ENCODE results near the gene GNB1.

Gene GNB1

GRCh38 chr1:1779691-1780597, 110.9 kb downstream of the GNB1 start:
- no peak for DNase-seq

GRCh38 chr1:1779320-1779675, 111.6 kb downstream of the GNB1 start:
- no peak for DNase-seq

GRCh38 chr1:1778663-1779319, 112.1 kb downstream of the GNB1 start:
- no peak for DNase-seq

- peak; percentile 2 for DNase-seq
Measured at GRCh38 chr1:1777950-1778662, 112.8 kb downstream of the GNB1 start, which contains the start of gene NADK. NADK (minus strand) TSS chr1:1778470; CDS start chr1:1765406, 13,064 bp downstream.

GRCh38 chr1:1777583-1777899, 113.3 kb downstream of the GNB1 start:
- no peak for DNase-seq

GRCh38 chr1:1776672-1777582, 114.0 kb downstream of the GNB1 start:
- no peak for DNase-seq

- DNase-seq: no peak
Measured at GRCh38 chr1:1775327-1776226, 115.3 kb downstream of the GNB1 start.

- DNase-seq: no peak
Measured at GRCh38 chr1:1773874-1774273, 117.0 kb downstream of the GNB1 start.

GRCh38 chr1:1771096-1771495, 119.8 kb downstream of the GNB1 start:
- DNase-seq: no peak

- no peak for DNase-seq
Measured at GRCh38 chr1:1770102-1770501, 120.8 kb downstream of the GNB1 start.

- DNase-seq: no peak
Measured at GRCh38 chr1:1768249-1768992, 122.5 kb downstream of the GNB1 start.

- DNase-seq: no peak
Measured at GRCh38 chr1:1764876-1765470, 125.9 kb downstream of the GNB1 start.

- no peak for DNase-seq
Measured at GRCh38 chr1:1763657-1764621, 126.9 kb downstream of the GNB1 start.

- DNase-seq: no peak
Measured at GRCh38 chr1:1761504-1762376, 129.1 kb downstream of the GNB1 start.

- no peak for DNase-seq
Measured at GRCh38 chr1:1760715-1761114, 130.2 kb downstream of the GNB1 start.

GRCh38 chr1:1760345-1760650, 130.6 kb downstream of the GNB1 start:
- no peak for DNase-seq

- no peak for DNase-seq
Measured at GRCh38 chr1:1759456-1760344, 131.2 kb downstream of the GNB1 start.

All from NCI-H748 treated with DMSO at 0.1 percent for 48 hours (cell line).